ENCODE measurements around the gene CDK13. TPM values are rescaled to one million over a fixed set of nuclear protein-coding genes. Genes with fewer than 3 reads are reported as not detected.

CDK13 gene
- total RNA-seq, 2 experiments from 2014 or later: 135 to 138 TPM

DNA sequence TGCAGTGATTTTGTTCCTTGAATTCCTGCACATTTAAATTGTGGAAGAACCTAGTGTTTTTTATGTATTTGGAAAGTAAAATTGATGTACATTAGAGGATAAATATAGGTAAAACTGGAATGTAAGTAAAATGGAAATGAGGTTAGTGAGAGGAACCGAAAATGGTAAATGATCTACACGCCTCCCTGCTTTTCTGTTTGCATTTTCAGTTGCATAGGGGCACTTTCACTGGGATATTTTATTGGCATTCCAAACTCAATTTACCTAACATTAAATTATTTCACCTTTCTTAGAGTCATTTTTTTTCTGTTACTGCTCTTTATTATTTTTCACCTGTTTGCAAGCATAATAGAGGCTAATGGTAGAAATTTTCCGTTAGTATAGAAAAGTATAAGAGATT lies 8.0 kb downstream of the CDK13 start:
- intact Hi-C loops (cut with DNase I, micrococcal nuclease): no loop called here

DNA sequence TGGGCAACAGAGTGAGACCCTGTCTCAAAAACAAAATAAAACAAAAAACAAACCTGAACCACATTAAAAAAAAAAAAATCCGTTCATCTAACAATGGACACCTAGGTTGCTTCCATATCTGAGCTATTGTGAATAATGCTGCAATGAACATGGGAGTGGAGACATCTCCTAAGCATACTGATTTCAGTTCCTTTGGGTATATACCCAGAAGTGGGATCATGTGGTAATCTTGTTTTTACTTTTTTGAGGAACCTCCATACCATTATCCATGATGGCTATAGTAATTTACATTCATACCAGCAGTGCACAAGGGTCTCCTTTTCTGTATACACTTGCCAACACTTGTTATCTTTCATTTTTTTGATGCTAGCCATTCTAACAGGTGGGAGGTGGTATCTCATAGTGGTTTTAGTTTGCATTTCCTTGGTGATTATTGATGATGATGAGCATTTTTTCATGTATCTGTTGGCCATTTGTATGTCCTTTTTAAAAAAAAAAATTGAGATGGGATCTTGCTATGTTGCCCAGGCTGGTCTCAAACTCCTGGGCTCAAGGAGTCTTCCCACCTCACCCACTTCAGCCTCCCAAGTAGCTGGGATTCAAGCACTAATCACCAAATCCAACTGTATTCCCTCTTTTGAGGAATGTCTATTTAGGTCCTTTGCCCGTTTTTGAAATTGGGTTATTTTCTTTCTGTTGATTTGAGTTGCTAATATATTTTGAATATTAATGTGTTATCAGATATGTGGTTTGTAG lies 17.5 kb downstream of the CDK13 start:
- Histone ChIP-seq H3K36me3 (ENCODE audit: insufficient read depth, low read length) (peaks cover 2% of the 10 kb centered on the region), H3K4me3 (ENCODE audit: low read length) (no peak overlapping the region), H3K4me1 (ENCODE audit: insufficient read depth, low read length) (peaks cover 32% of the 10 kb centered on the region), H3K27ac (ENCODE audit: low read depth in 1 of 2, low read length in 2 of 2) (no peak overlapping the region), H3K9me3 (ENCODE audit: control insufficient read depth in 1 of 2, insufficient read depth in 1 of 2, low read length in 2 of 2) (no peaks in the 10 kb centered on the region), H3K27me3 (ENCODE audit: control insufficient read depth in 1 of 2, insufficient read depth in 2 of 2, low read length in 2 of 2) (no peaks in the 10 kb centered on the region)
- TF ChIP-seq, protein P1, sequence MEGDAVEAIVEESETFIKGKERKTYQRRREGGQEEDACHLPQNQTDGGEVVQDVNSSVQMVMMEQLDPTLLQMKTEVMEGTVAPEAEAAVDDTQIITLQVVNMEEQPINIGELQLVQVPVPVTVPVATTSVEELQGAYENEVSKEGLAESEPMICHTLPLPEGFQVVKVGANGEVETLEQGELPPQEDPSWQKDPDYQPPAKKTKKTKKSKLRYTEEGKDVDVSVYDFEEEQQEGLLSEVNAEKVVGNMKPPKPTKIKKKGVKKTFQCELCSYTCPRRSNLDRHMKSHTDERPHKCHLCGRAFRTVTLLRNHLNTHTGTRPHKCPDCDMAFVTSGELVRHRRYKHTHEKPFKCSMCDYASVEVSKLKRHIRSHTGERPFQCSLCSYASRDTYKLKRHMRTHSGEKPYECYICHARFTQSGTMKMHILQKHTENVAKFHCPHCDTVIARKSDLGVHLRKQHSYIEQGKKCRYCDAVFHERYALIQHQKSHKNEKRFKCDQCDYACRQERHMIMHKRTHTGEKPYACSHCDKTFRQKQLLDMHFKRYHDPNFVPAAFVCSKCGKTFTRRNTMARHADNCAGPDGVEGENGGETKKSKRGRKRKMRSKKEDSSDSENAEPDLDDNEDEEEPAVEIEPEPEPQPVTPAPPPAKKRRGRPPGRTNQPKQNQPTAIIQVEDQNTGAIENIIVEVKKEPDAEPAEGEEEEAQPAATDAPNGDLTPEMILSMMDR (IDR thresholded peaks at IDR 0.05): no peak
- ATAC-seq (ENCODE audit: poor library complexity): no peak
- ChIA-PET POLR2A (interaction anchor here (0.6 to 1.6 kb wide), 4 partner anchors 10 to 19 kb away, joined by 4 read pairs; no protein-coding TSS in a partner anchor), CTCF (interaction anchor here (1.1 kb wide), 1 partner anchor 20 kb away, joined by 5 read pairs; no protein-coding TSS in a partner anchor)
- no peak for DNase-seq
- Mint-ChIP-seq H3K4me1 (ENCODE audit: low read depth) (peaks cover 96% of the 10 kb centered on the region), H3K27me3 (no peaks in the 10 kb centered on the region), H3K36me3 (ENCODE audit: low read depth) (peaks cover 19% of the 10 kb centered on the region), H3K4me3 (peak overlapping the region; percentile 7), H3K9me3 (no peaks in the 10 kb centered on the region), H3K27ac (peak overlapping the region; percentile 27)
- intact Hi-C loops (cut with DNase I, micrococcal nuclease): no loop called here

More for the DNA sequence above, 8.0 kb downstream of the CDK13 start:
- Mint-ChIP-seq H3K27ac (no peak overlapping the region), H3K36me3 (ENCODE audit: low read depth) (peaks cover 56% of the 10 kb centered on the region), H3K4me1 (ENCODE audit: low read depth) (peaks cover 86% of the 10 kb centered on the region), H3K27me3 (no peaks in the 10 kb centered on the region), H3K9me3 (peaks cover 2% of the 10 kb centered on the region), H3K4me3 (peak overlapping the region; percentile 45)
- Histone ChIP-seq H3K36me3 (ENCODE audit: insufficient read depth, low read length) (peaks cover 9% of the 10 kb centered on the region), H3K27ac (ENCODE audit: low read depth in 1 of 2, low read length in 2 of 2) (no peak overlapping the region), H3K4me1 (ENCODE audit: insufficient read depth, low read length) (peaks cover 28% of the 10 kb centered on the region), H3K4me3 (ENCODE audit: low read length) (no peak overlapping the region), H3K27me3 (ENCODE audit: control insufficient read depth in 1 of 2, insufficient read depth in 2 of 2, low read length in 2 of 2) (no peaks in the 10 kb centered on the region), H3K9me3 (ENCODE audit: control insufficient read depth in 1 of 2, insufficient read depth in 1 of 2, low read length in 2 of 2) (no peaks in the 10 kb centered on the region)
- DNase-seq (no peak), ATAC-seq (ENCODE audit: poor library complexity) (no peak)
- ChIA-PET POLR2A (interaction anchor here (0.9 to 2.9 kb wide), 3 partner anchors 9 to 30 kb away, joined by 5 to 17 read pairs (median 8); no protein-coding TSS in a partner anchor), CTCF (interaction anchor here (1.0 to 1.6 kb wide), 3 partner anchors 9 to 94 kb away, joined by 3 to 4 read pairs (median 3); no protein-coding TSS in a partner anchor)
- TF ChIP-seq, protein P1 (IDR thresholded peaks at IDR 0.05): no peak

DNA sequence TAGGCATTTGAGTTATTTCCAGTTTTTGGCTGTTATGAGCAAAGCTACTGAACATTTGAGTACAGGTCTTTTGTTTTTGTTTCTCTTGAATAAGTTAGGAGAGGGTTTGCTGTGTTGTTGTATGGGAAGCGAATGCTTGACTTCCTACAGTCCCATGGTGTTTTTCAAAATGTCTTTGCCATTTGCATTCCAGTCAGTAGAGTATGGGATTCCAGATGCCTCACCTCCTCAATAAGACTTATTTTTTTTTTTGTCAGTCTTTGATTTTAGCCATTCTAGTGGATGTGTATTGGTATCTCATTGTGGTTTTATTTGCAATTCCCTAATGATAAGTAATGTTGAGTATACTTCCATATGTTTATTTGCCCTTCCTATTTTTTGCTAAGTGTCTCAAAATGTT lies 19.4 kb downstream of the CDK13 start:
- no peaks in the 10 kb centered on the region for H3K9me3 Mint-ChIP-seq
- H3K36me3 ChIP-seq (ENCODE audit: insufficient read depth, low read length): peaks cover 2% of the 10 kb centered on the region
- no peaks in the 10 kb centered on the region for H3K27me3 ChIP-seq (ENCODE audit: control insufficient read depth in 1 of 2, insufficient read depth in 2 of 2, low read length in 2 of 2)
- ATAC-seq (ENCODE audit: poor library complexity) (no peak), DNase-seq (no peak)
- H3K9me3 ChIP-seq (ENCODE audit: control insufficient read depth in 1 of 2, insufficient read depth in 1 of 2, low read length in 2 of 2): no peaks in the 10 kb centered on the region
- ChIA-PET CTCF (no interaction called here), POLR2A (no interaction called here)
- TF ChIP-seq, protein P1 (IDR thresholded peaks at IDR 0.05): no peak
- peak overlapping the region; percentile 2 for H3K27ac Mint-ChIP-seq
- H3K27me3 Mint-ChIP-seq: no peaks in the 10 kb centered on the region
- H3K4me1 Mint-ChIP-seq (ENCODE audit: low read depth): peaks cover 94% of the 10 kb centered on the region
- H3K36me3 Mint-ChIP-seq (ENCODE audit: low read depth): peaks cover 11% of the 10 kb centered on the region
- no peak overlapping the region for H3K27ac ChIP-seq (ENCODE audit: low read depth in 1 of 2, low read length in 2 of 2)
- intact Hi-C loops (cut with DNase I, micrococcal nuclease): no loop called here
- H3K4me3 ChIP-seq (ENCODE audit: low read length): no peak overlapping the region
- H3K4me3 Mint-ChIP-seq: peak overlapping the region; percentile 38
- peaks cover 40% of the 10 kb centered on the region for H3K4me1 ChIP-seq (ENCODE audit: insufficient read depth, low read length)
